Karpas-422 (cell line): ENCODE data around the gene REM2. TPM values are rescaled to one million over a fixed set of nuclear protein-coding genes. Genes with fewer than 3 reads are reported as not detected.

Experiments
- DNase-seq: peaks from one replicate; pipeline ENCODE4 v3.0.0-alpha.2; 2015
- H2AFZ ChIP-seq: fragments of 200-600 bp; sonication (generic); 2 replicates; pipeline ENCODE4 v1.6.1; 2014; ENCODE audit warnings: antibody characterized with exemption, low read length, mixed read lengths
- H3K27ac ChIP-seq: fragments of 200-600 bp; sonication (generic); 2 replicates; pipeline ENCODE4 v1.5.1; 2014; ENCODE audit warnings: mild to moderate bottlenecking, low read length, moderate library complexity
- H3K27me3 ChIP-seq: fragments of 200-600 bp; sonication (generic); 2 replicates; pipeline ENCODE4 v1.6.1; 2014; ENCODE audit warnings: low read length, mixed read lengths
- H3K36me3 ChIP-seq: fragments of 200-600 bp; sonication (generic); 2 replicates; pipeline ENCODE4 v1.6.1; 2014; ENCODE audit warnings: low read length, mixed read lengths; ENCODE audit not compliant: insufficient read depth
- H3K4me1 ChIP-seq: fragments of 200-600 bp; sonication (generic); 2 replicates; pipeline ENCODE4 v1.6.1; 2014; ENCODE audit warnings: mild to moderate bottlenecking, low read length, mixed read lengths
- H3K4me2 ChIP-seq: fragments of 200-600 bp; sonication (generic); 2 replicates; pipeline ENCODE4 v1.6.1; 2014; ENCODE audit warnings: low read length, low read depth, mild to moderate bottlenecking; ENCODE audit not compliant: poor library complexity, severe bottlenecking
- H3K4me3 ChIP-seq: fragments of 200-600 bp; sonication (generic); 2 replicates; pipeline ENCODE4 v1.5.1; 2014; ENCODE audit warnings: mild to moderate bottlenecking, antibody characterized with exemption, low read length, mixed read lengths
- H3K79me2 ChIP-seq: fragments of 200-600 bp; sonication (generic); 2 replicates; pipeline ENCODE4 v1.6.1; 2014; ENCODE audit warnings: mild to moderate bottlenecking, low read length, mixed read lengths
- H3K9ac ChIP-seq: fragments of 200-600 bp; sonication (generic); 2 replicates; pipeline ENCODE4 v1.6.0; 2014; ENCODE audit warnings: low read length
- H3K9me2 ChIP-seq: fragments of 200-600 bp; sonication (generic), shearing (Covaris generic); replicated peaks from 2 replicates; pipeline ENCODE4 v1.6.0; 2014; ENCODE audit warnings: mild to moderate bottlenecking, low read length, moderate library complexity; ENCODE audit not compliant: insufficient read depth
- H3K9me3 ChIP-seq: fragments of 300-700, 200-600 bp; sonication (generic); 2 replicates; pipeline ENCODE4 v1.6.1; 2014; ENCODE audit warnings: low read length, mixed read lengths
- H4K20me1 ChIP-seq: fragments of 200-600 bp; sonication (generic); 2 replicates; pipeline ENCODE4 v1.6.1; 2014; ENCODE audit warnings: mild to moderate bottlenecking, antibody characterized with exemption, low read length, low read depth; ENCODE audit not compliant: insufficient read depth
- total RNA-seq: library from RNA; depleted of rRNA; stranded (reverse); fragments of >200 nt; shearing (Covaris generic); gene quantifications from 2 replicates; pipeline ENCODE4 v1.2.3, GENCODE V29; 2014; ENCODE audit warnings: low replicate concordance

The REM2 gene
- total RNA-seq, 1 experiment from 2014 or later = not detected

DNA sequence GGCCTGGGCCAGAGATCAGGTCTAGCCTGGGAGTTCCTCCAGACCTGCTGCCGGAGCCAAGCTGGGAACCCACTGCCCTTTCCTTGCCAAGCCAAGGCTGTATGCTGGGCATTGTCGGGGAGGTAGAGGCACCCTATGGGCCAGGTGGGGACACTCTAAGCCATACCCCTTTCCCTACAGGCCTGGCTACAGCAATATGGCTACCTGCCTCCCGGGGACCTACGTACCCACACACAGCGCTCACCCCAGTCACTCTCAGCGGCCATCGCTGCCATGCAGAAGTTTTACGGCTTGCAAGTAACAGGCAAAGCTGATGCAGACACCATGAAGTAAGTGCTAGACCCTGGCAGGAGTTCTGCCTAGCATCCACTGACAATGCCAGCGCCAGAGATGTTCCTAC, 41.7 kb upstream of the REM2 start:
- H3K9me3 ChIP-seq = no peaks in the 10 kb centered on the region
- H3K27ac ChIP-seq = no peak overlapping the region
- H3K27me3 ChIP-seq = no peaks in the 10 kb centered on the region
- no peak for DNase-seq
- no peak overlapping the region for H3K4me3 ChIP-seq
- no peak overlapping the region for H3K4me2 ChIP-seq
- H3K4me1 ChIP-seq = no peaks in the 10 kb centered on the region
- no peaks in the 10 kb centered on the region for H3K79me2 ChIP-seq
- H3K9me2 ChIP-seq = no peaks in the 10 kb centered on the region
- H3K36me3 ChIP-seq = no peaks in the 10 kb centered on the region
- no peak overlapping the region for H2AFZ ChIP-seq
- H4K20me1 ChIP-seq = no peaks in the 10 kb centered on the region
- no peak overlapping the region for H3K9ac ChIP-seq

DNA sequence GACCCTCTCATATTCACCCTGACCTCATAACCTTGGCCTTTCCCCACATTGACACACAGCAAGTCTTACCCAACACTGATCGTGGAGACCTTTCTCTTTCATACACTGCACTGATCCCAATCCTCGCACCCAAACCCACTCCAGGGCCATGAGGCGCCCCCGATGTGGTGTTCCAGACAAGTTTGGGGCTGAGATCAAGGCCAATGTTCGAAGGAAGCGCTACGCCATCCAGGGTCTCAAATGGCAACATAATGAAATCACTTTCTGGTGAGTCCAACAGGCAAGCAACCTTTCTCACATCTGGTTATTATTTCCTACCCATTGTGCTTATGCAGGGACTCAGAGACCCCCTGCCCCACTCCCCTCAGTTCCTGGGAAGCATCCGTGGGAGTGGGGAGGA, 41.3 kb upstream of the REM2 start:
- Histone ChIP-seq H3K4me1 (no peaks in the 10 kb centered on the region), H3K27me3 (no peaks in the 10 kb centered on the region), H4K20me1 (no peaks in the 10 kb centered on the region), H3K4me2 (no peak overlapping the region), H3K9me3 (no peaks in the 10 kb centered on the region), H3K4me3 (no peak overlapping the region), H2AFZ (no peak overlapping the region), H3K9ac (no peak overlapping the region), H3K9me2 (no peaks in the 10 kb centered on the region), H3K27ac (no peak overlapping the region), H3K36me3 (no peaks in the 10 kb centered on the region), H3K79me2 (no peaks in the 10 kb centered on the region)
- no peak for DNase-seq

DNA sequence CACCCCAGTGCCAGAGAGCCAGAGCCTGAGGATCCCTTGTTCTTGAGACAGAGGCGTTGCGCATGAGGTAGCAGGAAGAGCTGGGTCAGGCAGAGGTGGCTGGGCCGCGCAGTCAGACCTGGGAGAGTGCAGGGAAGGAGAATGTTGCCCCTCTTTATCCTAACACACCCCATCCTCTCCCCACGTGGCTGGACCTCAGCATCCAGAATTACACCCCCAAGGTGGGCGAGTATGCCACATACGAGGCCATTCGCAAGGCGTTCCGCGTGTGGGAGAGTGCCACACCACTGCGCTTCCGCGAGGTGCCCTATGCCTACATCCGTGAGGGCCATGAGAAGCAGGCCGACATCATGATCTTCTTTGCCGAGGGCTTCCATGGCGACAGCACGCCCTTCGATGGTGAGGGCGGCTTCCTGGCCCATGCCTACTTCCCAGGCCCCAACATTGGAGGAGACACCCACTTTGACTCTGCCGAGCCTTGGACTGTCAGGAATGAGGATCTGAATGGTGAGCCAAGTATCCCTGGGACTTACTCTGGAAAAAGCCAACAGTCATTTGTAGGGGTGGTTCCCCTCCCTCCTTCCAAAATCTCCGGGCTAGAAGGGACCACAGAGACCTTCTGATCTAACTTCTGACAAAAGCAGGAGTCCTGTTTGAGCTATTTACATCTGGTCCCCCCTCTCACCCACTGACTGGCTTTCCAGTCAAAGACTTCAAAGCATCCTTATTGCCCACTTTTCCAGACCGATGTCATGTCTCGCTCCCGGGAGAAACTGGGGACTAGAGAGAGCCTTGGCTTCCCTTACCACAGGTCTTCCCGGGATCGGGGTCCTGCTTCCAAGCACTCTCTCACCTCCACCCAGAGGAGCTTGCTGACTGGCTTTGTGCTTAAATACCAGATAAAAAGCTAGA, 40.6 kb upstream of the REM2 start:
- Histone ChIP-seq H3K4me1 (no peaks in the 10 kb centered on the region), H3K27ac (no peak overlapping the region), H3K4me3 (no peak overlapping the region), H3K9me3 (no peaks in the 10 kb centered on the region), H3K36me3 (no peaks in the 10 kb centered on the region), H3K4me2 (no peak overlapping the region), H3K9me2 (no peaks in the 10 kb centered on the region), H2AFZ (no peak overlapping the region), H3K79me2 (no peaks in the 10 kb centered on the region), H3K27me3 (no peaks in the 10 kb centered on the region), H4K20me1 (no peaks in the 10 kb centered on the region), H3K9ac (no peak overlapping the region)
- DNase-seq = no peak

DNA sequence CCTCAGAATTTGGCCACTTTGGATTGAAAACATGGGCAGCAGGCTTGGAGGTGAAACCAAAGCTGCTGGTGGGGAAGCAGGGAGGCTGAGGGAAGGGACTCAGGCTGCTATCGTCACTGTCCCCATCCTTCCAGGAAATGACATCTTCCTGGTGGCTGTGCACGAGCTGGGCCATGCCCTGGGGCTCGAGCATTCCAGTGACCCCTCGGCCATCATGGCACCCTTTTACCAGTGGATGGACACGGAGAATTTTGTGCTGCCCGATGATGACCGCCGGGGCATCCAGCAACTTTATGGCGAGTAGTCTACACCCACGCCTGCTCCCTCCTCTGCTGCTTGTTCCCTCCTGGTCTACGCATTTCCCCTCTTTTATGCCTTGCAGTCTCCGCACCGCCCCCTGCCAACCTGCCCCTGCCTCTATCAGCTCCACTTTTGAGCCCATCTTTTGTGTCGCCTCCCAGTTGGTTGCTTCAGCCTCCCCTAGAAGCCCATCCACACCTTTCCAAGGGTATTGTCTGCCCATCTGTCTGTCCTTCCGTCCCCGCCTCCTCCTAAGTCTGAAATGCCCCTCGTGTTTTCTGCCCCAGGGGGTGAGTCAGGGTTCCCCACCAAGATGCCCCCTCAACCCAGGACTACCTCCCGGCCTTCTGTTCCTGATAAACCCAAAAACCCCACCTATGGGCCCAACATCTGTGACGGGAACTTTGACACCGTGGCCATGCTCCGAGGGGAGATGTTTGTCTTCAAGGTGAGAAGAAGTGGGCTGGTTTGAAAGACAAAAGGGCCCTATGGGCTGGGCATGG, 39.7 kb upstream of the REM2 start:
- H3K36me3 ChIP-seq = no peaks in the 10 kb centered on the region
- no peaks in the 10 kb centered on the region for H3K79me2 ChIP-seq
- no peaks in the 10 kb centered on the region for H3K9me3 ChIP-seq
- no peaks in the 10 kb centered on the region for H3K9me2 ChIP-seq
- H3K9ac ChIP-seq = no peak overlapping the region
- H3K27me3 ChIP-seq = no peaks in the 10 kb centered on the region
- no peaks in the 10 kb centered on the region for H4K20me1 ChIP-seq
- H3K4me2 ChIP-seq = no peak overlapping the region
- H3K4me1 ChIP-seq = no peaks in the 10 kb centered on the region
- no peak overlapping the region for H2AFZ ChIP-seq
- no peak overlapping the region for H3K4me3 ChIP-seq
- DNase-seq = no peak
- H3K27ac ChIP-seq = no peak overlapping the region

DNA sequence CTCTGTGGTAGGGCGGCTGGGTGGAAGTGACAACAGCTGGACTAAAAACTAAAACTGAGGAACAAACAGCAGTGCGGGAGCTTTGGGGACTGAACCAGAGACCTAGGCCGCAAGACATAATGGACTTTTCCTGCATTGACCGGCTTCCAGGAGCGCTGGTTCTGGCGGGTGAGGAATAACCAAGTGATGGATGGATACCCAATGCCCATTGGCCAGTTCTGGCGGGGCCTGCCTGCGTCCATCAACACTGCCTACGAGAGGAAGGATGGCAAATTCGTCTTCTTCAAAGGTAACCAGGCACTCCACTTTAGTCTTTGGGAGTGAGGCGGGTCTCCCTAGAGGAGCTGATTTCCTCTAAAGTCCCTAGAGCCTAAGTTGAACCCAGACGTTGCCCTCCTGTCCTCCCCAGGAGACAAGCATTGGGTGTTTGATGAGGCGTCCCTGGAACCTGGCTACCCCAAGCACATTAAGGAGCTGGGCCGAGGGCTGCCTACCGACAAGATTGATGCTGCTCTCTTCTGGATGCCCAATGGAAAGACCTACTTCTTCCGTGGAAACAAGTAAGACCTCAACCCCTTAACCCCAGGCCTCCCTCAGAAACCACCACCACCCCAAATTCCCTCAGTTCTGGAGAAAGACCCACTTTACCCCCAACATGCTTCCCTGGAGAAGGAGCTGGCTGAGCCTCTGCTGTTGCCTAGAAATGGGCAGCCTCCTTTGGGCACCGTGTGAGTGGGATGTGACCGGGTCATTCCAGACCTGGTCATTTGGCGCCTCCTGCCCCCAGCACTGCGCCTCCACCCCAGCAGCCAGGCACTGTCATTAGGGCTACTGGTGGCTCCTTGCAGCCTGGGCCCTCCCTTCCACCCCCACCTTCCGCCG, 38.6 kb upstream of the REM2 start:
- H3K4me1 ChIP-seq = no peaks in the 10 kb centered on the region
- no peaks in the 10 kb centered on the region for H3K36me3 ChIP-seq
- no peaks in the 10 kb centered on the region for H3K9me2 ChIP-seq
- no peak overlapping the region for H3K4me3 ChIP-seq
- no peak overlapping the region for H3K27ac ChIP-seq
- no peaks in the 10 kb centered on the region for H3K9me3 ChIP-seq
- no peak for DNase-seq
- no peaks in the 10 kb centered on the region for H4K20me1 ChIP-seq
- no peaks in the 10 kb centered on the region for H3K27me3 ChIP-seq
- no peak overlapping the region for H2AFZ ChIP-seq
- no peak overlapping the region for H3K4me2 ChIP-seq
- no peaks in the 10 kb centered on the region for H3K79me2 ChIP-seq
- no peak overlapping the region for H3K9ac ChIP-seq

DNA sequence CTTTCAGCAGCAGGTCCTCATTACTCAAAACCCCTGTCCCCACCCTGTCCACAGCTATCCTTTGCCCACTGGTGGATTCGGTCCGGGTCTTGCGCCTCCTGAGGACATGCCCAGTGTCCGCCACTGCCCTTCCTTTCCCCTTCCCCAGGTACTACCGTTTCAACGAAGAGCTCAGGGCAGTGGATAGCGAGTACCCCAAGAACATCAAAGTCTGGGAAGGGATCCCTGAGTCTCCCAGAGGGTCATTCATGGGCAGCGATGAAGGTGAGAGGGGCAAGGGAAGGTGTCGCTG, 38.0 kb upstream of the REM2 start:
- Histone ChIP-seq H3K4me1 (no peaks in the 10 kb centered on the region), H3K36me3 (no peaks in the 10 kb centered on the region), H3K9ac (no peak overlapping the region), H3K27ac (no peak overlapping the region), H3K4me3 (no peak overlapping the region), H3K79me2 (no peaks in the 10 kb centered on the region), H3K9me2 (no peaks in the 10 kb centered on the region), H3K9me3 (no peaks in the 10 kb centered on the region), H2AFZ (no peak overlapping the region), H3K27me3 (no peaks in the 10 kb centered on the region), H4K20me1 (no peaks in the 10 kb centered on the region), H3K4me2 (no peak overlapping the region)
- DNase-seq = no peak

DNA sequence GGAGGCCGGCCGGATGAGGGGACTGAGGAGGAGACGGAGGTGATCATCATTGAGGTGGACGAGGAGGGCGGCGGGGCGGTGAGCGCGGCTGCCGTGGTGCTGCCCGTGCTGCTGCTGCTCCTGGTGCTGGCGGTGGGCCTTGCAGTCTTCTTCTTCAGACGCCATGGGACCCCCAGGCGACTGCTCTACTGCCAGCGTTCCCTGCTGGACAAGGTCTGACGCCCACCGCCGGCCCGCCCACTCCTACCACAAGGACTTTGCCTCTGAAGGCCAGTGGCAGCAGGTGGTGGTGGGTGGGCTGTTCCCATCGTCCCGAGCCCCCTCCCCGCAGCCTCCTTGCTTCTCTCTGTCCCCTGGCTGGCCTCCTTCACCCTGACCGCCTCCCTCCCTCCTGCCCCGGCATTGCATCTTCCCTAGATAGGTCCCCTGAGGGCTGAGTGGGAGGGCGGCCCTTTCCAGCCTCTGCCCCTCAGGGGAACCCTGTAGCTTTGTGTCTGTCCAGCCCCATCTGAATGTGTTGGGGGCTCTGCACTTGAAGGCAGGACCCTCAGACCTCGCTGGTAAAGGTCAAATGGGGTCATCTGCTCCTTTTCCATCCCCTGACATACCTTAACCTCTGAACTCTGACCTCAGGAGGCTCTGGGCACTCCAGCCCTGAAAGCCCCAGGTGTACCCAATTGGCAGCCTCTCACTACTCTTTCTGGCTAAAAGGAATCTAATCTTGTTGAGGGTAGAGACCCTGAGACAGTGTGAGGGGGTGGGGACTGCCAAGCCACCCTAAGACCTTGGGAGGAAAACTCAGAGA, 37.0 kb upstream of the REM2 start:
- Histone ChIP-seq H3K4me2 (no peak overlapping the region), H3K79me2 (no peaks in the 10 kb centered on the region), H4K20me1 (no peaks in the 10 kb centered on the region), H3K4me3 (no peak overlapping the region), H3K4me1 (no peaks in the 10 kb centered on the region), H3K9me2 (no peaks in the 10 kb centered on the region), H3K9me3 (no peaks in the 10 kb centered on the region), H3K36me3 (no peaks in the 10 kb centered on the region), H3K27me3 (no peaks in the 10 kb centered on the region), H3K9ac (no peak overlapping the region), H3K27ac (no peak overlapping the region), H2AFZ (no peak overlapping the region)
- DNase-seq = no peak
